GM19467 (cell line): ENCODE measurements around the gene AGGF1.
"Not testable (repeated sequence)": the region's sequence is repeated elsewhere in the genome, so short reads cannot be mapped to it uniquely, and the experiment has no call there.

Experiments used
- ATAC-seq: cut with Tn5 transposase; IDR thresholded peaks from one replicate; pipeline ENCODE4 v1.9.1; 2021; ENCODE audit warnings: mild to moderate bottlenecking, moderate library complexity; ENCODE audit not compliant: unreplicated experiment

Gene AGGF1

GRCh38 chr5:77022511-77023417, 7.4 kb upstream of the AGGF1 start:
- no peak for ATAC-seq

GRCh38 chr5:77024490-77024889, 5.7 kb upstream of the AGGF1 start:
- no peak for ATAC-seq

- ATAC-seq, result no peak
Observed at GRCh38 chr5:77028631-77029375, 1.4 kb upstream of the AGGF1 start.

- no peak for ATAC-seq
Observed at GRCh38 chr5:77029376-77029885, 773 bp upstream of the AGGF1 start.

GRCh38 chr5:77031891-77032290, 1.7 kb downstream of the AGGF1 start:
- ATAC-seq, result no peak

GRCh38 chr5:77032635-77033034, 2.4 kb downstream of the AGGF1 start:
- ATAC-seq, result no peak

- no peak for ATAC-seq
Observed at GRCh38 chr5:77033338-77033737, 3.1 kb downstream of the AGGF1 start.

GRCh38 chr5:77035950-77036349, 5.7 kb downstream of the AGGF1 start:
- no peak for ATAC-seq

GRCh38 chr5:77046416-77047073, 16.3 kb downstream of the AGGF1 start:
- ATAC-seq, result no peak

GRCh38 chr5:77064040-77064439, 33.8 kb downstream of the AGGF1 start:
- ATAC-seq, result no peak

GRCh38 chr5:77065256-77065655, 35.1 kb downstream of the AGGF1 start:
- ATAC-seq, result no peak

GRCh38 chr5:77066184-77066583, 36.0 kb downstream of the AGGF1 start:
- no peak for ATAC-seq

GRCh38 chr5:77066823-77067442, 36.7 kb downstream of the AGGF1 start:
- ATAC-seq, result peak; percentile 58

GRCh38 chr5:77073667-77074066, 43.5 kb downstream of the AGGF1 start:
- no peak for ATAC-seq

GRCh38 chr5:77074745-77075144, 44.5 kb downstream of the AGGF1 start:
- no peak for ATAC-seq

GRCh38 chr5:77076961-77077828, 47.0 kb downstream of the AGGF1 start:
- ATAC-seq, result peak; percentile 90

- no peak for ATAC-seq
Observed at GRCh38 chr5:77077829-77078176, 47.6 kb downstream of the AGGF1 start.

GRCh38 chr5:77080479-77080878, 50.3 kb downstream of the AGGF1 start:
- not testable (repeated sequence) for ATAC-seq

- ATAC-seq, result no peak
Observed at GRCh38 chr5:77080905-77081304, 50.7 kb downstream of the AGGF1 start.

- no peak for ATAC-seq
Observed at GRCh38 chr5:77082280-77082679, 52.1 kb downstream of the AGGF1 start.
